GM12878 (cell line): ENCODE measurements around the gene SRBD1. TPM values are rescaled to one million over a fixed set of nuclear protein-coding genes. Genes with fewer than 3 reads are reported as not detected.

Experiments
- ATAC-seq: fragments of 200-7000 bp; cut with Tn5 transposase; 3 replicates; pipeline ENCODE4 v1.9.1; 2020; ENCODE audit warnings: mild to moderate bottlenecking, moderate library complexity
- BruUV-seq: library from RNA; stranded (reverse); fragments of 400-500 nt; replicated peaks from 2 replicates; lab custom pipeline; 2021; lab: Mats Ljungman, UMichigan
- CTCF ChIA-PET: fragments of 300-600 bp; sonication (Branson Sonifier 250); formaldehyde crosslinking; extraction: SDS; loops from one replicate; lab custom pipeline; 2021; ENCODE audit warnings: inconsistent platforms; lab: Yijun Ruan, JAX
- POLR2A ChIA-PET: fragments of 350-600 bp; formaldehyde crosslinking; extraction: SDS; loops from one replicate; lab custom pipeline; 2021; ENCODE audit warnings: inconsistent platforms; lab: Charles Lee
- RAD21 ChIA-PET: fragments of 300-600 bp; sonication (Branson Sonifier 250); formaldehyde crosslinking; loops from one replicate; lab custom pipeline; 2023; ENCODE audit warnings: antibody characterized with exemption; ENCODE audit not compliant: unreplicated experiment; lab: Charles Lee
- SMC1A ChIA-PET: fragments of 300-600 bp; sonication (Branson Sonifier 250); formaldehyde crosslinking; loops from one replicate; lab custom pipeline; 2023; ENCODE audit not compliant: unreplicated experiment, uncharacterized antibody; lab: Charles Lee
- DNase-seq: peaks from one replicate; pipeline ENCODE4 v3.0.0-alpha.2; 2011; ENCODE audit warnings: low read depth, low spot score
- FAIRE-seq: peaks from 3 replicates; lab custom pipeline; 2011; peaks lifted over from hg19 to GRCh38; lab: Jason Lieb, UNC
- H2AFZ ChIP-seq: 2 replicates; pipeline ENCODE4 v1.6.0; 2011; ENCODE audit warnings: low read depth, low read length, control low read depth; ENCODE audit not compliant: control insufficient read depth
- H3K27ac ChIP-seq: 2 replicates; pipeline ENCODE4 v1.5.1; 2011; ENCODE audit warnings: control low read depth; ENCODE audit not compliant: control insufficient read depth, insufficient read depth
- H3K27me3 ChIP-seq, 2 experiments: replicated peaks in 1 of 2; 2 replicates each; pipeline versions ENCODE4 v1.6.0 to v1.6.1; 2011; ENCODE audit warnings: low read length in 1 of 2; ENCODE audit not compliant: control insufficient read depth in 2 of 2, insufficient read depth in 2 of 2
- H3K36me3 ChIP-seq, 2 experiments: 2 replicates each; pipeline ENCODE4 v1.5.1; 2011; ENCODE audit warnings: low read length in 1 of 2; ENCODE audit not compliant: control insufficient read depth in 2 of 2, insufficient read depth in 2 of 2
- H3K4me1 ChIP-seq: 2 replicates; pipeline ENCODE4 v1.6.1; 2011; ENCODE audit warnings: mild to moderate bottlenecking, low read length, moderate library complexity, mixed read lengths; ENCODE audit not compliant: control insufficient read depth, insufficient read depth
- H3K4me2 ChIP-seq: 2 replicates; pipeline ENCODE4 v1.6.0; 2011; ENCODE audit warnings: control low read depth; ENCODE audit not compliant: control insufficient read depth, insufficient read depth
- H3K4me3 ChIP-seq: fragments of 200-600 bp; sonication (generic); 2 replicates; pipeline ENCODE4 v1.5.1; 2016
- H3K79me2 ChIP-seq: 2 replicates; pipeline ENCODE4 v1.6.0; 2011; ENCODE audit warnings: low read length; ENCODE audit not compliant: control insufficient read depth, insufficient read depth
- H3K9ac ChIP-seq: 2 replicates; pipeline ENCODE4 v1.8.0; 2011; ENCODE audit warnings: low read length, control low read depth, mixed read lengths; ENCODE audit not compliant: control insufficient read depth, insufficient read depth
- H3K9me3 ChIP-seq: replicated peaks from 3 replicates; pipeline ENCODE4 v1.5.1; 2011; ENCODE audit warnings: mild to moderate bottlenecking, low read length; ENCODE audit not compliant: control insufficient read depth, insufficient read depth
- H4K20me1 ChIP-seq: 2 replicates; pipeline ENCODE4 v1.6.0; 2011; ENCODE audit not compliant: control insufficient read depth, insufficient read depth
- EZH2 ChIP-seq: IDR thresholded peaks from 2 replicates; pipeline ENCODE4 v1.6.1; 2012; ENCODE audit warnings: low read depth, mild to moderate bottlenecking, control low read depth, inconsistent platforms, low read length, borderline replicate concordance; ENCODE audit not compliant: control insufficient read depth
- GATAD2B ChIP-seq: fragments of 450-650 bp; conservative IDR thresholded peaks from 2 replicates; pipeline ENCODE4 v1.6.1; 2017; ENCODE audit warnings: low read depth, mild to moderate bottlenecking, moderate library complexity
- RBBP5 ChIP-seq: fragments of 200-600 bp; sonication (generic); conservative IDR thresholded peaks from 2 replicates; pipeline ENCODE4 v1.6.1; 2016
- USF1 ChIP-seq: IDR thresholded peaks from 2 replicates; pipeline ENCODE4 v1.6.1; 2011; ENCODE audit warnings: borderline replicate concordance, low read depth, mild to moderate bottlenecking, moderate library complexity, mixed read lengths, low read length; ENCODE audit not compliant: insufficient read depth; ENCODE audit errors: extremely low read length
- ZBTB4 ChIP-seq: fragments of 450-650 bp; formaldehyde crosslinking; IDR thresholded peaks from 2 replicates; pipeline ENCODE4 v1.4.0; 2022; ENCODE audit warnings: mild to moderate bottlenecking, moderate library complexity
- WGBS: methylation state at CpG from one replicate; pipeline ENCODE4 v1.1.6; 2016; ENCODE audit warnings: low lambda C conversion rate; ENCODE audit not compliant: insufficient replicate concordance, insufficient coverage; ENCODE audit errors: missing lambda C conversion rate; 5-methylcytosine and 5-hydroxymethylcytosine counted together
- in situ Hi-C: fragments of 300-500 bp; cut with MboI; formaldehyde crosslinking; loops from 9 replicates; pipeline ENCODE4 v1.14.3; 2018; ENCODE audit warnings: mixed read lengths
- intact Hi-C: fragments of 100-400 bp; cut with micrococcal nuclease; formaldehyde crosslinking; loops from one replicate; pipeline ENCODE4 v1.14.2; 2022; ENCODE audit not compliant: unreplicated experiment
- polyA plus RNA-seq, 11 experiments: library from polyadenylated mRNA; depleted of rRNA in 4 of 11; unstranded in 6 of 11; stranded (reverse) in 5 of 11; fragments of >200 nt; fragmentation: Nextera tagmentation in 4 of 11; fragmentation: Illumina TruSeq in 1 of 11; extraction: Ambion mirVana in 4 of 11; extraction: Trizol in 1 of 11; gene quantifications; 1 replicate in 1 of 11; 2 replicates in 10 of 11; pipeline versions ENCODE4 v1.2.1 to v1.2.3, GENCODE V29; 2011 to 2016; ENCODE audit warnings: inconsistent platforms in 2 of 11, missing spikeins in 2 of 11, low read depth in 1 of 11
- total RNA-seq, 4 experiments: library from RNA; depleted of rRNA in 3 of 4; stranded (reverse); fragments of >200 nt in 3 of 4; fragmentation: Illumina TruSeq in 1 of 4; extraction: Trizol in 1 of 4; gene quantifications; 2 replicates each; pipeline versions ENCODE4 v1.2.1 to v1.2.3, GENCODE V29; 2013 to 2021

The SRBD1 gene
- total and polyA plus RNA-seq, 10 of the 15 experiments (the other 5 are each of a cell fraction or from before 2014, with no cell fraction given): 9.7 to 33.1 (median 20.1) TPM

DNA sequence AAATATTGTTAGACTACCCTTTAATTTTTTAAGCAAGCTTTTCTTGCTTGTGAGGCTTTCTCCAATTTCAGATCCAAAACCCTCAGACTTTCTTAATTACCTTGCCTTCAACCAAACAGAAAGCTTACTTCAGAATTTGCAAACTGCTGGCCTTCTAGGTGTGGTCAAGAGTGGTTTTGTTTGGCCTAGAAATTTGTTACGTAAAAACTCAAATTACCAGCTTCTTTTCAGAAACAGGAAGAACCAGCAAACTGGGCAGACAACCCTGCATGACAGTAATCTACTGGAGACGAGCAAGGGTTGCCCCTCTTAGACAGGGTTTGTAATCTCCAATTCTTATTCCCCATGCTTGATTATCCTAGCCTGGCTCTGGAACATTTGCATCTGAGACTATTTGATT lies 27.1 kb downstream of the SRBD1 start (continued):
- TF ChIP-seq ZBTB4 (CRISPR knock-in tag) (no peak), EZH2 (no peak), USF1 (no peak)

DNA sequence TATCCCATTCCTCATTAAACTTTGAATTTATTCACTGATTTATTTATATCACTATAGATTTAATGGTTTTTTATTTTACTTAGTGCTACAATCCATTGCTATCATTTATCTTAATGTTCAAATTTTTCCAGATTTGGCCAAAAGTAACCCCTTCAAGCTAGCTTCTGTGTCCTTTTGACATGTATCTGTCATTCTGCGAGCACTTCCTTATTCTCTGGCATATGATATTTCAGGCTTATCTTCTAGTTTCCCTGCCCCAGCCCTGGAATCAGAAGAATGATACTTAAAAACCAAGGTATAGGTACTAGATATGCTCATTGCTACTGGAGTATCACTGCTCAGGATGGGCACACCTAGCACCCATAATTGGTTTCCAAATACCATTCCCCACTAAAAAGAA lies 28.5 kb downstream of the SRBD1 start:
- 100% methylated on average over 1 of the region's 1 CpG for WGBS
- H3K4me1 ChIP-seq: no peaks in the 10 kb centered on the region
- H3K79me2 ChIP-seq: peaks cover 2% of the 10 kb centered on the region; the same call in 1 of the 2 replicates
- no peak overlapping the region for H2AFZ ChIP-seq
- no peaks in the 10 kb centered on the region for H3K9me3 ChIP-seq
- no peak for ATAC-seq
- ChIA-PET RAD21 (no interaction called here), POLR2A (no interaction called here), SMC1A (no interaction called here), CTCF (interaction anchor here (0.8 to 1.2 kb wide), 3 partner anchors 21 to 88 kb away, joined by 3 to 4 read pairs (median 3); partner anchors contain the start of gene SRBD1)
- intact Hi-C loops: no loop called here
- H3K36me3 ChIP-seq: peaks cover 2 to 6% of the 10 kb centered on the region in 2 experiments; a peak in 2 of 4 replicates
- H3K27ac ChIP-seq: no peak overlapping the region
- BruUV-seq: no TSS peak
- H3K27me3 ChIP-seq: no peaks in the 10 kb centered on the region
- H4K20me1 ChIP-seq: no peaks in the 10 kb centered on the region
- in situ Hi-C loops: no loop called here
- no peak for TF ChIP-seq RBBP5
- TF ChIP-seq GATAD2B: no peak
- FAIRE-seq: no peak
- no peak overlapping the region for H3K4me2 ChIP-seq
- H3K9ac ChIP-seq: no peak overlapping the region
- H3K4me3 ChIP-seq: no peak overlapping the region
- no peak for DNase-seq
